Measurements from ENCODE around the gene SLC6A13. TPM values are rescaled to one million over a fixed set of nuclear protein-coding genes. Genes with fewer than 3 reads are reported as not detected.

SLC6A13 gene
- total RNA-seq, 2 experiments from 2014 or later = 0.09 TPM; not detected in 1

- Histone ChIP-seq H3K4me3 (ENCODE audit: low read depth, low read length, poor library complexity, severe bottlenecking) (no peak overlapping the region), H3K4me1 (ENCODE audit: insufficient read depth, low read length, poor library complexity, severe bottlenecking) (no peaks in the 10 kb centered on the region), H4K20me1 (ENCODE audit: insufficient read depth, low read length) (no peaks in the 10 kb centered on the region), H2AFZ (ENCODE audit: low read length) (no peak overlapping the region), H3K36me3 (ENCODE audit: insufficient read depth, low read length) (no peaks in the 10 kb centered on the region), H3K9me2 (ENCODE audit: insufficient read depth, low read length) (no peaks in the 10 kb centered on the region), H3K9me3 (ENCODE audit: low read length) (0 out of 2 replicates have a peak, but pooled peaks cover 5% of the 10 kb centered on the region), H3K27ac (ENCODE audit: low read depth, low read length, poor library complexity, severe bottlenecking) (no peak overlapping the region), H3K79me2 (ENCODE audit: insufficient read depth, low read depth, low read length) (no peaks in the 10 kb centered on the region), H3K4me2 (ENCODE audit: low read length) (no peak overlapping the region)
- CTCF ChIA-PET (ENCODE audit: unreplicated experiment) = no interaction called here
- no peak for TF ChIP-seq EZH2phosphoT487 (IDR thresholded peaks at IDR 0.05; ENCODE audit: borderline replicate concordance, low read depth, low read length)
- TF ChIP-seq CTCF (conservative IDR thresholded peaks at IDR 0.05; ENCODE audit: low read length) = no peak
- DNase-seq (ENCODE audit: low spot score) = no peak
- POLR2A ChIA-PET = no interaction called here
- intact Hi-C loops (cut with micrococcal nuclease; ENCODE audit: unreplicated experiment) = no loop called here
- no TSS peak for BruUV-seq (replicated peaks)
Measured at GRCh38 chr12:232731-233614, 29.7 kb downstream of the SLC6A13 start.

GRCh38 chr12:230925-231671, 31.5 kb downstream of the SLC6A13 start:
- Histone ChIP-seq H3K9me3 (ENCODE audit: low read length) (no peaks in the 10 kb centered on the region), H3K9me2 (ENCODE audit: insufficient read depth, low read length) (no peaks in the 10 kb centered on the region), H3K36me3 (ENCODE audit: insufficient read depth, low read length) (no peaks in the 10 kb centered on the region), H3K27ac (ENCODE audit: low read depth, low read length, poor library complexity, severe bottlenecking) (no peak overlapping the region), H4K20me1 (ENCODE audit: insufficient read depth, low read length) (no peaks in the 10 kb centered on the region), H2AFZ (ENCODE audit: low read length) (no peak overlapping the region), H3K79me2 (ENCODE audit: insufficient read depth, low read depth, low read length) (no peaks in the 10 kb centered on the region), H3K4me2 (ENCODE audit: low read length) (no peak overlapping the region), H3K4me1 (ENCODE audit: insufficient read depth, low read length, poor library complexity, severe bottlenecking) (no peaks in the 10 kb centered on the region), H3K4me3 (ENCODE audit: low read depth, low read length, poor library complexity, severe bottlenecking) (no peak overlapping the region)
- DNase-seq (ENCODE audit: low spot score) = no peak
- no TSS peak for BruUV-seq (replicated peaks)
- TF ChIP-seq CTCF (conservative IDR thresholded peaks at IDR 0.05; ENCODE audit: low read length) (no peak), EZH2phosphoT487 (IDR thresholded peaks at IDR 0.05; ENCODE audit: borderline replicate concordance, low read depth, low read length) (no peak)
- ChIA-PET CTCF (ENCODE audit: unreplicated experiment) (no interaction called here), POLR2A (interaction anchor here (0.7 kb wide), 1 partner anchor 97 kb away, joined by 3 read pairs; no protein-coding TSS in a partner anchor)
- intact Hi-C loops (cut with micrococcal nuclease; ENCODE audit: unreplicated experiment) = no loop called here

Measured in OCI-LY7 (cell line).